Lower lobe of right lung (tissue), 2 donors: ENCODE data around the gene CCDC88C. TPM values are rescaled to one million over a fixed set of nuclear protein-coding genes. Genes with fewer than 3 reads are reported as not detected.

ENCODE experiments used
- ATAC-seq, 2 donors: fragments of 200-7000 bp; cut with Tn5 transposase; one replicate each; pipeline ENCODE4 v1.9.1; 2020 to 2022; ENCODE audit warnings: mild to moderate bottlenecking in 2 of 2, moderate library complexity in 2 of 2
- DNase-seq: peaks from one replicate; pipeline ENCODE4 v3.0.0-alpha.2; 2020
- H3K27ac ChIP-seq: fragments of 200-600 bp; one replicate; pipeline ENCODE4 v1.8.0; 2022
- H3K27me3 ChIP-seq: fragments of 200-600 bp; one replicate; pipeline ENCODE4 v1.8.0; 2022; ENCODE audit warnings: low read depth
- H3K36me3 ChIP-seq: fragments of 200-600 bp; one replicate; pipeline ENCODE4 v1.8.0; 2022; ENCODE audit warnings: mild to moderate bottlenecking
- H3K4me1 ChIP-seq: fragments of 200-600 bp; one replicate; pipeline ENCODE4 v1.8.0; 2022
- H3K4me3 ChIP-seq: fragments of 200-600 bp; one replicate; pipeline ENCODE4 v1.8.0; 2022; ENCODE audit warnings: mild to moderate bottlenecking
- H3K9me3 ChIP-seq: fragments of 200-600 bp; one replicate; pipeline ENCODE4 v1.8.0; 2022
- CTCF ChIP-seq: fragments of 200-600 bp; IDR thresholded peaks from one replicate; pipeline ENCODE4 v1.8.0; 2022; ENCODE audit warnings: antibody characterized with exemption, mild to moderate bottlenecking
- intact Hi-C: fragments of 100-400 bp; cut with DNase I; formaldehyde crosslinking; loops from one replicate; pipeline ENCODE4 v1.11.0; 2022
- total RNA-seq: library from RNA; stranded (reverse); fragmentation: NEBNext Ultra II Directional; extraction: Animal tissue kit (Norgen Biotek cat#: 25700); gene quantifications from one replicate; pipeline ENCODE4 v1.2.1, GENCODE V29; 2021
- donor health status: DM: no; HTN: yes; CAD: no; lungs with severe emphysema.

The CCDC88C gene
- total RNA-seq, 1 donor from 2014 or later = 45.8 TPM

GRCh38 chr14:91419451-91419850, 1.8 kb upstream of the CCDC88C start:
- Histone ChIP-seq H3K9me3 (no peaks in the 10 kb centered on the region), H3K4me1 (peaks cover 29% of the 10 kb centered on the region), H3K27me3 (peaks cover 4% of the 10 kb centered on the region), H3K27ac (no peak overlapping the region), H3K36me3 (no peaks in the 10 kb centered on the region), H3K4me3 (no peak overlapping the region)
- intact Hi-C loops = no loop called here
- no peak for TF ChIP-seq CTCF
- ATAC-seq (no peak), DNase-seq (no peak)

- intact Hi-C loops = no loop called here
- Histone ChIP-seq H3K36me3 (no peaks in the 10 kb centered on the region), H3K27ac (no peak overlapping the region), H3K9me3 (no peaks in the 10 kb centered on the region), H3K27me3 (peaks cover 4% of the 10 kb centered on the region), H3K4me1 (peaks cover 29% of the 10 kb centered on the region), H3K4me3 (peak overlapping the region; percentile 79)
- ATAC-seq (no peak), DNase-seq (no peak)
- peak; percentile 15 for TF ChIP-seq CTCF
Measured at GRCh38 chr14:91419044-91419397, 1.4 kb upstream of the CCDC88C start.

- H3K9me3 ChIP-seq = no peaks in the 10 kb centered on the region
- H3K27ac ChIP-seq = peak overlapping the region; percentile 40
- intact Hi-C loops = no loop called here
- H3K4me1 ChIP-seq = peaks cover 30% of the 10 kb centered on the region
- peak overlapping the region; percentile 79 for H3K4me3 ChIP-seq
- TF ChIP-seq CTCF = peak; percentile 98
- H3K27me3 ChIP-seq = peaks cover 4% of the 10 kb centered on the region
- peak; percentile 81 for DNase-seq
- ATAC-seq = peak; percentile 75 to 83
- H3K36me3 ChIP-seq = no peaks in the 10 kb centered on the region
Measured at GRCh38 chr14:91418387-91419043, 895 bp upstream of the CCDC88C start.

GRCh38 chr14:91417983-91418386, 365 bp upstream of the CCDC88C start:
- H3K4me1 ChIP-seq = peaks cover 35% of the 10 kb centered on the region
- peak overlapping the region; percentile 40 for H3K27ac ChIP-seq
- DNase-seq (peak; percentile 69), ATAC-seq (peak; percentile 67 to 77)
- no peaks in the 10 kb centered on the region for H3K36me3 ChIP-seq
- H3K4me3 ChIP-seq = peak overlapping the region; percentile 79
- intact Hi-C loops = no loop called here
- H3K27me3 ChIP-seq = peaks cover 4% of the 10 kb centered on the region
- H3K9me3 ChIP-seq = no peaks in the 10 kb centered on the region
- TF ChIP-seq CTCF = no peak

- ATAC-seq (peak; percentile 31 to 51), DNase-seq (peak; percentile 63)
- Histone ChIP-seq H3K27ac (peak overlapping the region; percentile 76), H3K4me1 (peaks cover 43% of the 10 kb centered on the region), H3K4me3 (peak overlapping the region; percentile 79), H3K36me3 (no peaks in the 10 kb centered on the region), H3K9me3 (no peaks in the 10 kb centered on the region), H3K27me3 (peaks cover 4% of the 10 kb centered on the region)
- TF ChIP-seq CTCF = no peak
- intact Hi-C loops = no loop called here
Measured at GRCh38 chr14:91416744-91417119, 888 bp downstream of the CCDC88C start.
